Renal cortex interstitium (tissue), 11 donors: ENCODE measurements around the gene MACROD1. TPM values are rescaled to one million over a fixed set of nuclear protein-coding genes. Genes with fewer than 3 reads are reported as not detected.

Experiments used
- DNase-seq, 11 donors: peaks; one replicate each; pipeline ENCODE4 v3.0.0-alpha.2; 2013; ENCODE audit warnings: low read depth in 9 of 11, low spot score in 4 of 11; ENCODE audit errors: extremely low read depth in 1 of 11
- polyA plus RNA-seq, 3 donors: library from polyadenylated mRNA; unstranded; fragments of 120-200 nt; gene quantifications; one replicate each; pipeline ENCODE4 v1.2.1, GENCODE V29; 2013; ENCODE audit not compliant: insufficient read length in 3 of 3

Gene MACROD1
- polyA plus RNA-seq, 3 donors: 13.4 to 19.5 (median 17.8) TPM

DNA sequence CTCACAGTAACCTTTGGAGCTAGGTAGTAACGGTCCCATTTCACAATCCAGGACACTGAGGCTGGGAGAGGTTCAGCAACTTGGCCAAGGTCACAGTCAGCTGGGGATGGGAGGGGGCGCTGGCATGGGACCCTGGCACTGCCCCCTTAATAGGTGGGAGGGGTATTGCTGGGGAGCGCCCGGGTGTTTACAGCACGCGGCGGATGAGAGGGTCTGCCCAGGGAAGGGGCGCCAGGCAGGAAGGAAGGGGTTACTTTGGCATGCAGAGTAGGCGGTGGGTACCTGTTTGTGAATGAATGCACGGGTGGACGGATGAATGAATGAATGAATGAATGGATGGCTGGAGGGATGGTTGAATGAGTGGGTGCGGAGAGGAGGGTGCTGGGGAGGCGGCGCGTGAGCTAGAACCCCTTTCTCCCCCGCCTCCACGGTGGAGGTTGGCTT lies 130.8 kb downstream of the MACROD1 start:
- no peak for DNase-seq

DNA sequence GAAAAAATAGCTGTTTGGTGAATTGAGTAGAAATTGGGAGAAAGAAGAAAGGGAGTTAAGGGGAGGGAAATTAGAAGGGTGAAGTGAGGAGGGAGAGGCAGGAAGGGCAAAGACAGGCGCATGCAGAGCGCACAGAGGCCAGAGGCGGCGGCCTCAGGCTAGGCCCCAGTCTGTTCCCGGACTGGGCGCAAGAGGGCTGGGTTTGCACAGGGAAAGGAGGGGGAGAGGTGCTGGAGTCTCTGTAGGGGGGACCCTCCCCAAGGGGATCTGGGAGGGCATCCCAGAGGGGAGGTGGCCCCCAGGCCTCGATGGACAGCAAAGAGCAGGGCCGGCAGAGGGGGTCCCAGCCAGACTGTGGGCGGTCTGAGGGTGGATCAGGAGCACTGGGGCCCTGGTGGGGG lies 131.5 kb downstream of the MACROD1 start:
- no peak for DNase-seq

DNA sequence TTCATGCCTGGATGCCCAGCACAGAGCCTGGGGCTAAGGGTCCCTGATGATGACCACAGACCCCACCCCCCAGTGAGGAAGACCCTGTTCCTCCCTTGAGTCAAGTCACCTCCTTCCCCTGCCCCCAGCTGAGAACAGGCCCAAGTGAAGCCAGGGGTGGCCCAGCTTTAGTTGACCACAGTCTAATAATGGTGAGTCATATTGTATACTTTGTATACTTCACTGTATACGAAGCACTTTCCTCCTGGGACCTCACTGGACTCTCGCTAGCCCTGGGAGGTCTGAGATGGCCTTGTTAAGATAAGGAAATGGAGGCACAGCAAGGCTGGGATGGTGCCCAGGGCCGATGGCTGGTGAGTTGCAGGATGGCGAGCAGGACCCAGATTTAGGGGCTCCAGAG lies 133.9 kb downstream of the MACROD1 start:
- DNase-seq: no peak

DNA sequence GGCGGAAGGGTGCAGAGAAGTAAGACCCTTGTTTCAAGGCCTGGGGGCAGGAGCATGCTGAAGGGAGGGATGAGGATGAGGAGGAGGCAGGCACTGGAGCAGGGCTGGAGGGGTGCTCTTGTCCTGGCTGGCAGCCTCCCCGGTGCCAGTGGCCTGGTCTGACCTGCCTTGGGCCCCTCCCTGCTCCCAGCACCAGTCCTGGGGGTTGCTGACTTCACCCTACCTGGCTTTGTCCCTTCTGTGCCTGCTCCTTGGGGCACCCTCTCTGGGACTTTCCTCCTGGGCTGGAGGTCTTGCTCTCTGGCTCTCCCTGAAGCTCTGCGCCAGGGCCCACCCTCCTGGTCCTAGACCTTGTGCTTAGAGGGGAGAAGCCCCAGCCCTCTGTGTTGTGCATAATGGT lies 134.9 kb downstream of the MACROD1 start:
- no peak for DNase-seq

DNA sequence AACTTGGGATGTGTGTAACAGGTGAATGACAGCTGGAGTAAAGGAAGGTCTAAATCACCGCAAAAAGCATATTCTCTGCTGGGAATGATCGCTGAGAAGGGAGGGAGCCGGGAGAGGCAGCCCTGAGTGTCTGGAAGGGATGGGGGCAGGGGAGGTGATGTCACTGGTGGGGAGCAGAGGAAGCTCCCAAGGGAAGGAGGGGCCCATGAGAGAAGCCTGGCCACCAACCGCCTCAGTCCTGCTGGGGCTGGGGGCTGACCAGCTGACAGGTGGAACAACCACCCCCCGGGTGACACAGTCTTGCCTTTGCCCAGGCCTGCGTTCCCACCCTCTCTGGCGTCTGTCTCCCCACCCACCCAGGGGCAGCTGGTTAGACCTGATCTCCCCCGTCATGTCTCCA lies 136.1 kb downstream of the MACROD1 start:
- no peak for DNase-seq

DNA sequence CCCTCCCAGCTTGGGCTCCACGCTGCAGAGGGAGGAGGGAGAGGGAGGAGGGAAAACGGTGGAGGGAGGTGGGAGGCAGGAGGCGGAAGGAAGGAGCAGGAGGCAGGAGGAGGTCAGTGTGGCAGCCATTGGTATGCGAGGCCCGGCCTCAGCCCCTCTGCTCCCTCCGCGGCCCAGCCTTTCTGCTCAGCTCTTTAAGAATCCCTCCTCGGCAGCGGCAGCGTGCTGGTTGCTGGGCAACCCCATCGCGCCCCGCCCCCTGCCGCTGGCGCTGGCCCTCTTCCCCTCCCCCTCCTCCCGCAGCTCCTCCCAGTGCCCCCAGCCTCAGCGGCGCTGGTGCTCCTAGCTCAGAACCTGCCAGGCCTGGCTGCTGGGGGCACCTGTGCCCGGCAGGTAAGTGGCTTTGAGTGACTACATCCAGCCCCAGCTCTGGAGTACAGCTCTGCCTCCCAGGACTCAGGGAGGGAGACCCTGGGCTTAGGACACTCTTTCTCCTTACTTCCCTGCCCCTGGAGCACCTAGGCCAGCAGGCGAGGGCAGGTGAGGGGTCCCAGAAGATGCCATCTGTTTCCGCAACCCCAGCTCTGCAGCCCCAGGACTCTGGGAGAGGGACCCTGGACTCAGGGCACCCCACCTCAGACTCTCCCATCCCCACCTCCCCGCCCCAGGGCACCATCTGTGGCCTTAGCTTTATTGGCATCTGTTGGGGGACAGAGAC lies 137.4 kb downstream of the MACROD1 start:
- DNase-seq: peak in 7 of 11 donors; percentile 62 to 83 (median 72)

DNA sequence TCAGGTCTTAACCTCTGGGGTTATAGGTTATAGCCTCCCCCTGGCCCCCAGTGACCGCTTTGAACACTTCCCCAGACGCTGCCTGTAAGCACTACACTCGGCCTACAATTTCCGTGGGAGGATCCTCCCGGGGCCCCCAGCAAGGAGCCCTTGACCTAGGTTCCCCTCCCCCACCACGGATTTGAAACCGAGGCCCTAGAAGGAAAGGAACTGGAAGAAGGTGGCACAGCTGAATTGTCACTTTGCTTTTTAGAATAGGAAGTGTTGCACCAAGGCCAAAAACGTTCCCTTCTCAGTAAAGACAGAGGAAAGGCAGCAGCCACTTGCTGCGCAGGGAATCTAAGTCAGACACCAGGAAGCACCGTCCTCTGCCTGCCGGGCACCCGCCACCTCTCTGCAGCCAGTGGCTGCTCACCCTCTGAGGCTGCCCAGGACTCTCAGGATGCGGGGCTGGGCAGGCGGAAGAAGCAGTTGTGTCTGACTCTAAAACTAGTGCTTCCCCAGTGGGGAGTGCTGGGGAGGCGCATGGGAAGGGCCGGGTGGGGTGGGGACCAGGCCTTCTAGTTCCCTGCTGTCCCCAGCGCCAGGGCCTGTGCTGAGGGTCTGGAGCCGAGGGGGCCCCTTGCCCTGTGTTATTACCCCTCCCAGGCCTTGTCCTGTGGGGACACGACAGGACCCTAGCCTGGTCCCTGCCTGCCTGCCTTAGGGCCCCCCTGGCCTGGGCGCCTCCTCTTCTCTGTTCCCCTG lies 138.1 kb downstream of the MACROD1 start:
- no peak for DNase-seq

DNA sequence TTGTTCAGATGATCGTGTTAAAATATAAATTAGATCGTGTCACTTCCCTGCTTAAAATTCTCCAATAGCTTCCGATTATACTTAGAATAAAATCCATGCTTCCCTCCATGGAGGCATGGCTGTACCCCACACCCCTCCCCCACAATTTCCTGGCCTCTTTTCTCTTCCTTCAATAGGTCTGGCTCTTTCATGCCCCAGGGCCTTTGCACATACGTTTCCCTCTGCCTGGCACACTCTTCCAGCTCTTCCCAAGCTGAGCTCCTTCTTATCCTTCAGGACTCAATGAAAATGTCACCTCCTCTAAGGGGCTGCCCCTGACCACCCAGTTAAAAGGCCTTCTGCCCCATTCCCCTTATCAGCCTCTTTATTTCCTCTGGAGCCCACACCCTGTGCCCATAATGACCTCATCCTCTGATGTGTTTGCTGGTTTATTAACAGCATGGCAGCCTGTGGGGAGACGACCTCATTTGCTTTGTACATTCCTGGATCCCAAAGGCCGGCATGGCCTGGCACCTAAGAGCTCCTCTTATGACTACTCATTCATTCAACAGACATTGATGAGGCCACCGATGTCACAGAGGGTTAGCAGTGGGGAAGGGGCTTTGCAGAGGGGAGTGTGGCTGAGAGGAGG lies 139.2 kb downstream of the MACROD1 start:
- DNase-seq: no peak

DNA sequence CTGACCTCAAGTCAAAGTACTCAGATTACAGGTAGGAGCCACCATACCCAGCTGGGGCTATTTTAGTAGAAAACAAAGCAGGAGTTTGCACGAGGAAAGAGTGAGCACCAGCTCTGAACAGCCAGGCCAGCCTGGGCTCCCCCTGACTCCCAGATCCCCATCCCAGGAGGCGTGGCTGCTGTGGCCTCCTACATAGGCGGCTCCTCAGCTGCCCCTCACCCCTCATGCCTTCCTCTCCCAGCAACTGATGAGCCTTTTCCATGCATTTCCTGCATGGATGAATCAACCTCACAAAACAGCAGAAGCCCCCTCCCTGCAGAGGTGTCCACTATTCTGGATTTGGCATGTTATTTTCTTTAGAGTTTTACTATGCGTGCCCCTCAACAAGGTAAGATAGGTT lies 140.7 kb downstream of the MACROD1 start:
- no peak for DNase-seq

DNA sequence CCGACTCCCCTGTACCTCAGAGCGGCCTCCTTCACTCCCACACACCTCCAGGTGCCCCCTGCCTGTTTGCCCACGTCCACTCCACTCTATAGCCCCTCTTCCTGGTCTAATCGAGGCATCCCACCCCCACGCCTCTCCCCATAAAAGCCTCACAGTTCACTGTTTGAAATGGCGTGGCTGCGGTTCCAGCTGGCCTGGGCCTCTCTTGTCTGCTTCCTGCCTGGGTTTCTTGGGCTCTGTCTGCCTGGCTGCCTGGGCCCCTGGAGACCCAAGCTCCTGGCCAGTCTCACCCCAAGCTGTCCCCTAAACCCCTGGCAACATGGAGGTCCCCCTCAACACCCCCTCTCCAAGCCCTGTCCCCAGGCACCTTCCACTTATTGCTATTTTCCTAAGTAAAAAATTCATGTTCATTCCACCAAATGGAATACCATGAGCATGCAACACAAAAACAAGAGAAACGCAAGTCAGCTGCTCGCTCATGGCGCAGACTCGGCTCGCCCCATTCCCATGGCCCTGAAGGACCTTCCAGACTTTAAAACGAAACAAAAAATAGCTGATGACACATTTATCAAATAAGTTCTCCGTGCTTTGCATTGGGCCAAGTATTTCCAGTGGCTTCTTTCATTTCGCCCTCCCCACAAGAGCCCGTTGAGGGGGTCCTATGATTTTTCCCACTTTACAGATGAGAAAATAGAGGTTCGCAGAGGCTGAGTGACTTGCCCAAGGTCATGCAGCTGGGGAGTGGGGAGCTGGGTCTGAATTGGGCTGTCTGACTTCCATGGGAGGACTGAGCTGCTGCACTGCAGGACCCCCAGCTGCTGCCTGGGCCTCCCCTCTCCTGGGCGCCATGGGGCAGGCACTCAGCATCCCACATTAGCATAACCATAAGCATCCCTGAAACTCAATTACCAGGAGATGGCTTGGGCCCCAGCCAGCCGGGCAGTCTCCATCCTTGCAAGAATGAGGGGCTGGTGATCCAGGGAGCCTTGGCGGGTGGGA lies 141.9 kb downstream of the MACROD1 start:
- DNase-seq: no peak

DNA sequence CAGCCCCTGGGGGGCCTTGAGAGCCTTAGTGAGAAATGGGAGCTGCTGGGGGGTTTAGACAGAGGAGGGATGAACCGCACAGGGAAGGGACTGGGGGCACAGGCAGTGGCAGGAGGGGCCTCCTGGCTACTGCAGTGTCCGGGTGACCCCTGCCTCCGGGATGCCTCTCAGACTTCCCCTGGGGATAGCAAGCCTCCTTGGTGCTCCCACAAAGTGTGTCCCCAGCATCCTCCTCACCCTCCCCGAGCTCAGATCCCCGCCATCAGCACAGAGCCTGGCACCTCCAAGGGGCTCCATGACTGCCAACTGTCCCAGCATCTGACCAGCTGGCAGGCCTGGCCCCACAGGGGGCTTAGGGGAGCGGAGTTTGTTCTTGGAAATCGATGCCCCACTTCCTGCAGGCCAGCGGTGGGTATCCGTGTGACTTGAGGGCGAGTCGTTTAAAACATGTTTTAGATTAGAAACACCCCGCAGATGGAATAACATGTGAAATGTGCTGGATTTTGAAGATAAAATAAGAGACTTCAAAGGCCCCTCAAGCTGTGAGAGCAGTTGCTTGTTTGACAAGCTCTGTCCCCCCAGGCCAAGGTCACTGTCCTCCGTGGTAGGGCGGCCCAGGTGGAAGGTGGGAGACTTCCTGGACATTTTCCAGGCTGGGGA lies 143.7 kb downstream of the MACROD1 start:
- no peak for DNase-seq

DNA sequence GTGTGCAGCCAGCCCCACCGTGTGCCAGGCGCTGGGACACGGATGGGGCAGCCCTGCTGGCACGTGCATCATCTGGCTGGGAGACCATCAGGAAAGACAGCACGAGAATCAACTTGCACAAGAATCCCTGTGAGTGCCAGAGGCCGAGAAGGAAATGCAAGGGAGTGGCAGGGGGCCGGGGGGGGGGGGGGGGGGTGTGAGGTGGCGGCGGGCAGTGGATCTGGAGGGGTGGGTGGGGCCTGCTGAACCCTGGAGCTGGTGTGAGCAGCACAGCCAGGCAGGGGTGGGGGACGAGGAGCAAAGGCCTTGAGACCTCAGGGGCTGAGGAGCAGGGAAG lies 144.2 kb downstream of the MACROD1 start:
- DNase-seq: no peak

DNA sequence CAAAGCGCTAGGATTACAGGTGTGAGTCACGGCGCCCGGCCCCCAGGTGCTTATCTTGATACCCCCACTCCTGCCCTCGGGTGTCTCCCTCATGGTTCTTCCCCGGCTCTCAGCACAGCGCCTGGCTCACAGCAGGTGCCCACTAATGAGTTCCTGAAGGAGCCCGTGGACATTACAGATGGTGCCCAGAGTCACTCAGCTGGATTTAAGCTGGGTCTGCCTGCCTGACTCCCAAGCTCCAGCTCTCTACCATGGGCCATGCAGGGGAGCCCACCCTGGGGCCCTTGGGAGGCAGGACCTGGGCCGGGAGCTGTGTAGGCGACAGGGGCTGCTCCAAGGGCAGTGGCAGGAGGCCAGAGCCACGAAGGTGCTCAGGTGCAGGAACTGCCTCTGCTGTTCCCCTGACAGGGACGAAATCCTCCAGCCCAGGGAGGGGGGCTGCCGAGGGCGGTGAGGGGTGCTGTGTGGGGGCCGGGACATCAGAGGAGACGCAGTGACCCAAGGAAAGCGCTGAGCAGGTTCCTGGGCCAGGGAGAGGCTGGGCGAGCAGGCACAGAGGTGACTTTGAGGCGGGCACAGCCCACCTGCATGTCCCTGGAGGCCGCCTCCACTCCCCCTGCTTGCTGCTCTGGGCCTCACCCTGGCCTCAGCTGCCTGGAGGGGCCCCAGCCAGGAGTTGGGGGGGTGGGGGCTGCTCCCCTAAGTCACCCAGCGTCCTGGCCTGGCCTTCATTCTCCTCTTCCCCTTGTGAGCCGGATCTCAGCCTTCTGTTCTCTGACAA lies 144.7 kb downstream of the MACROD1 start:
- no peak for DNase-seq

DNA sequence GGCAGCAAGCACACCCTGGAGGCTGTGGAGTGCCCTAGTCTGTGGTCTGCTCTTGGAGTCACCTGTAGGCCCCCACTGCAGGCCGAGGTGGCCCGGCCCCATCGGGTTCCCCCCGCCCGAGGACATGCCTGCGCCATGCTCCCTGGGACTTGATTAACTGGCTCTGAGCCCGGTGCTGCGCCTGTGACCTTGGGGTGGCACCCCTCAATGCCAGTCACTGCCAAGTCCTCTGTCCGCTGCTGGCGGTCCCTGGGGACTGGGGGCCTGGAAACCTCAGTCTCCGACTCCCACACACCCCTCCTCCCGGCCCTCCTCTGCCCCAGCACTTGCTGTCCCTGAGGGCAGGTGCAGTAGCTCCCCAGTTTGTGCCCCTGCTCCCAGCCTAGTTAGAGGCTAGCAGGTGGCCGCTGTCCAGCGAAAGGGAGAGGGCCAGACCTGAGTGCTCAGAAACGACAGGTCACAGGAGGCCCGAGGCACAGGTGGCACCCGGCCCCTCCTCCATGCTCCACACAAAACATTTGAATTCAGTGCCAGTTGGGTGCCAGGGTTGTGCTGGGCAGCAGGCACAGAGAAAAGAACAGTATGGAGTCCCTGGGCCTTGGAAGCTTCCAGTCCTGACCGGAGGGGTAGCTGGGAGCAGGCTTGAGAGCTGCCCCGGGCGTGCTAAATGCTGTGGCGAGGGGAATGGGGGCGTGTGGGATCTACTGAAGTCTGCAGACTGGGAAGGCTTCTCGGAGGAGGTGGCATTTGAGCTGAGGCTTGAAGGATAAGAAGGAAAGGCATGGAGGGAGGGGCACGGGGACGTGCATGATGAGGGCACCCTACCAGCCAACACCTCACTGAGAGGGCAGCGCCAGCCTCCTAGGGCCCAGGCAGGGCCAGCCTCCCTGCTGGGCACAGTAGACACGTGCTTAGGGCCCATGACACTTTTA lies 146.5 kb downstream of the MACROD1 start:
- DNase-seq: no peak

DNA sequence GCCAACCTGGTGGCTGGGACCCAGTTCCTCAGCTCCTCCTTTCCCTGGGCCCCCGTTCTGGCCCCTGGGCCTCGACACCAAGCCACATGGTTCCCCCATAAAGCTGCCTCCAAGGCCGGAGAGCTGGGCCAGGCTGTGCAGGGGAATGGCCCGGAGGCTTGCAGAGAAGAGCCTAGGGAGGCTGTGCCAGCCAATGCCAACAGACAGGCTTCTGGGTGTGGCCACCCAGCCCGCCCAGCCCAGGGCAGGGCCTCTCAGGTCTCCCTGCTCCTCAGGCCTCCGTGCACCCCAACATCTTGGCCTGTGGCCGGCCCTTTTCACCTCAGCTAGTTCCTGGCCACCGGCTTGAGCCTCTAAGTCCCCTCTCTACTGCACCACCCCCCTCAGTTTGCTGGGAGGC lies 147.6 kb downstream of the MACROD1 start:
- DNase-seq: no peak

DNA sequence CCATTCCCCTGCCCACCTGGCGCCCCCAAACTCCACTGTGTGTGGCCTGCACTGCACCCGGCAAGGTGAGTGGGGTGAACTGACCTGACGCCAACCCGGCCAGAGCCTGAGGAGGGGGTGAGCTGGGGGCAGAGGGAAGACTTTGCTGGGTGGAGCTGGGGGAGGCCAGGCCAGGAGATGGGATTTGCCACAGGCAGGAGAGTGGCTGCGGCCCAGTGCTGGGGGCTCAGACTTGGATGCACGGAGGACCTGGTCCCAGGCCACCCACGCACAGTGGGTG lies 148.0 kb downstream of the MACROD1 start:
- no peak for DNase-seq
